Transverse colon (tissue), 4 donors: ENCODE data around the gene DIS3L2. TPM values are rescaled to one million over a fixed set of nuclear protein-coding genes. Genes with fewer than 3 reads are reported as not detected.
"Not testable (repeated sequence)": the region's sequence is repeated elsewhere in the genome, so short reads cannot be mapped to it uniquely, and the experiment has no call there.

Experiments used
- DNase-seq: peaks from one replicate; pipeline ENCODE4 v3.0.0-alpha.2; 2019
- H3K27ac ChIP-seq, 4 donors: fragments of 200-600 bp; sonication (generic); 2 replicates each; pipeline ENCODE4 v1.5.1; 2016 to 2018; ENCODE audit warnings: inconsistent platforms in 4 of 4
- H3K27me3 ChIP-seq: fragments of 200-600 bp; sonication (generic); 2 replicates; pipeline ENCODE4 v1.5.1; 2017; ENCODE audit warnings: inconsistent platforms
- H3K36me3 ChIP-seq, 4 donors: fragments of 200-600 bp; sonication (generic); 2 replicates each; pipeline ENCODE4 v1.5.1; 2017 to 2019; ENCODE audit warnings: inconsistent platforms in 4 of 4
- H3K4me1 ChIP-seq, 4 donors: fragments of 200-600 bp; sonication (generic); 2 replicates each; pipeline ENCODE4 v1.5.1; 2017 to 2020; ENCODE audit warnings: inconsistent platforms in 4 of 4
- H3K4me3 ChIP-seq, 4 donors: fragments of 200-600 bp; sonication (generic); 1 replicate in 1 of 4; 2 replicates in 3 of 4; pipeline versions ENCODE4 v1.5.1 to v1.6.1; 2017 to 2019; ENCODE audit warnings: inconsistent platforms in 4 of 4
- H3K9me3 ChIP-seq, 2 donors: fragments of 200-600 bp; sonication (generic); 2 replicates each; pipeline ENCODE4 v1.5.1; 2017 to 2019; ENCODE audit warnings: inconsistent platforms in 2 of 2
- EP300 ChIP-seq: sonication (generic); formaldehyde crosslinking; IDR thresholded peaks from one replicate; pipeline ENCODE4 v1.6.1; 2017; ENCODE audit warnings: antibody characterized with exemption, low read depth
- POLR2A ChIP-seq: fragments of 450-650 bp; IDR thresholded peaks from one replicate; pipeline ENCODE4 v1.6.1; 2016; ENCODE audit warnings: antibody characterized with exemption, mild to moderate bottlenecking, moderate library complexity
- POLR2AphosphoS5 ChIP-seq, 3 donors: sonication (generic); formaldehyde crosslinking; IDR thresholded peaks; one replicate each; pipeline ENCODE4 v1.6.1; 2016; ENCODE audit warnings: antibody characterized with exemption in 3 of 3
- WGBS, 2 donors: methylation state at CpG; one replicate each; pipeline ENCODE4 v1.1.5; 2018; ENCODE audit warnings: low coverage in 1 of 2; 5-methylcytosine and 5-hydroxymethylcytosine counted together
- in situ Hi-C, 4 donors: fragments of 200-750 bp; cut with MboI; loops; one replicate each; pipeline versions ENCODE4 v1.15.0 to v1.15.1; 2017; ENCODE audit warnings: low sequenced_read_pairs in 3 of 4, low pct_ligation_motif_present in 1 of 4, low pct_unique_long_range_greater_than_20kb in 1 of 4
- intact Hi-C: fragments of 100-400 bp; cut with DNase I; formaldehyde crosslinking; loops from one replicate; pipeline ENCODE4 v1.15.1; 2023; ENCODE audit warnings: low total_unique reads
- total RNA-seq, 4 donors: library from RNA; depleted of rRNA; stranded (reverse); fragments of >200 nt; gene quantifications; one replicate each; pipeline ENCODE4 v1.1.0, GENCODE V29; 2016
- TF ChIP-seq, protein P1 (sequence below), 5 experiments: fragments of 200-600 bp in 3 of 5; fragments of 450-650 bp in 2 of 5; sonication (generic) in 3 of 5; IDR thresholded peaks; 1 replicate in 2 of 5; 2 replicates in 3 of 5; pipeline ENCODE4 v1.5.1; 2016 to 2017; ENCODE audit warnings: antibody characterized with exemption in 5 of 5, inconsistent platforms in 3 of 5, mild to moderate bottlenecking in 2 of 5, moderate library complexity in 1 of 5

Gene DIS3L2
- total RNA-seq, 4 donors from 2014 or later, result 24.7 to 99.9 (median 51.2) TPM

DNA sequence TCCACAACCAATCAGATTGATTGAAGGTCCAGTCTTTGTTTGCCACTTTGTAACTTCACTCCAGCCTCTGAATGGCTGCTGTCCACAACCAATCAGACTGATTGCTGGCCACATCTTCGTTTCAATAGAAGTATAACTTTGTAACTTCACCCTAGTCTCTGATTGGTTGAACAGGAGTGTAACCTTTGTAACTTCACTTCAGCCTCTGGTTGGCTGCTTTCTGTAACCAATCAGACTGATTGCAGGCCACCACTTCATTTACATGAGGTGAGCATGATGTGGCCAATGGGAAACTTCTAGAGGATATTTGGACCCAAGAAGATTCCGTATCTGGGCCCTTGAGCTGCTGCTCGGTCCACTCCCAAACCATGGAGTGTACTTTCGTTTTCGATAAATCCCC is 400.1 kb downstream of the DIS3L2 start:
- DNase-seq, result no peak
- H3K9me3 ChIP-seq, result no peaks in the 10 kb centered on the region
- 94 to 100% methylated on average over 5 of the region's 5 CpGs for WGBS, 2 donors
- no peak overlapping the region for H3K27ac ChIP-seq
- intact Hi-C loops (no loop called here), in situ Hi-C loops (no loop called here)
- H3K27me3 ChIP-seq, result no peaks in the 10 kb centered on the region
- H3K4me3 ChIP-seq, result no peak overlapping the region
- no peaks in the 10 kb centered on the region for H3K36me3 ChIP-seq
- TF ChIP-seq, protein P1, sequence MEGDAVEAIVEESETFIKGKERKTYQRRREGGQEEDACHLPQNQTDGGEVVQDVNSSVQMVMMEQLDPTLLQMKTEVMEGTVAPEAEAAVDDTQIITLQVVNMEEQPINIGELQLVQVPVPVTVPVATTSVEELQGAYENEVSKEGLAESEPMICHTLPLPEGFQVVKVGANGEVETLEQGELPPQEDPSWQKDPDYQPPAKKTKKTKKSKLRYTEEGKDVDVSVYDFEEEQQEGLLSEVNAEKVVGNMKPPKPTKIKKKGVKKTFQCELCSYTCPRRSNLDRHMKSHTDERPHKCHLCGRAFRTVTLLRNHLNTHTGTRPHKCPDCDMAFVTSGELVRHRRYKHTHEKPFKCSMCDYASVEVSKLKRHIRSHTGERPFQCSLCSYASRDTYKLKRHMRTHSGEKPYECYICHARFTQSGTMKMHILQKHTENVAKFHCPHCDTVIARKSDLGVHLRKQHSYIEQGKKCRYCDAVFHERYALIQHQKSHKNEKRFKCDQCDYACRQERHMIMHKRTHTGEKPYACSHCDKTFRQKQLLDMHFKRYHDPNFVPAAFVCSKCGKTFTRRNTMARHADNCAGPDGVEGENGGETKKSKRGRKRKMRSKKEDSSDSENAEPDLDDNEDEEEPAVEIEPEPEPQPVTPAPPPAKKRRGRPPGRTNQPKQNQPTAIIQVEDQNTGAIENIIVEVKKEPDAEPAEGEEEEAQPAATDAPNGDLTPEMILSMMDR (IDR thresholded peaks at IDR 0.05), result no peak
- TF ChIP-seq POLR2A (no peak), POLR2AphosphoS5 (IDR thresholded peaks at IDR 0.05) (no peak), EP300 (no peak)
- H3K4me1 ChIP-seq, result peaks cover 0 to 4% (median 0%) of the 10 kb centered on the region in 4 donors

DNA sequence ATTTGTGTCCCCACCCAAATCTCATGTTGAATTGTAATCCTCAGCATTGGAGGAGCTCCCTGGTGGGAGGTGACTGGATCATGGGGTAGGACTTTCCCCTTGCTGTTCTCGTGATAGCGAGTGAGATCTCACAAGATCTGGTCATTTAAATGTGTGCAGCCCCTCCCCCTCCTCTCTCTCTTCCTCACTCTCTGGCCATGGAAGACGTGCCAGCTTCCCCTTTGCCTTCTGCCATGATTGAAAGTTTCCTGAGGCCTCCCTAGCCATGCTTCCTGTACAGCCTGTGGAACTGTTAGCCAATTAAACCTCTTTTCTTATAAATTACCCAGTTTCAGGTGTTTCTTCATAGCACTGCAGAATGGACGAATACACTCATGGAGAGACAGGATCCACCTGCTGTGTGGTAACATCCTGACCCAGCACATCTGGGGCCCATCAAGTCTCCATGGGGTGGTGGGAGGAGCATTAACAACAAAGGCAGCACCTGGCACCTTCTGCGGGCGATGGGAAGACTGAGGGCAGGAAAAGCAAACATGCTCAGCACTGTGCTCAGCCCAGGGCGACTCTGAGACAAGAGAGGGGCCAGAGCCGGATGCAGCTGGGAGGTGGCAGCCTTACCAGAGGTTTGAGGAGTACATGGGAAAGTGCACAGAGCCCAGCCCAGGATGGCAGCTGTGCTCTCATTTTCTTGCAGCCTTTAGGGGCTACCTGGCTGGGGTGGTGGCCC is 400.8 kb downstream of the DIS3L2 start:
- WGBS, 2 donors, result 76 to 89% methylated on average over 3 to 8 of the region's 8 CpGs
- intact Hi-C loops (no loop called here), in situ Hi-C loops (no loop called here)
- peaks cover 0 to 4% (median 0%) of the 10 kb centered on the region in 4 donors for H3K4me1 ChIP-seq
- H3K9me3 ChIP-seq, result no peaks in the 10 kb centered on the region
- no peak for TF ChIP-seq EP300
- TF ChIP-seq POLR2A, result no peak
- TF ChIP-seq, protein P1 (IDR thresholded peaks at IDR 0.05), result no peak
- TF ChIP-seq POLR2AphosphoS5 (IDR thresholded peaks at IDR 0.05), result no peak
- no peak for DNase-seq
- no peaks in the 10 kb centered on the region for H3K36me3 ChIP-seq
- no peak overlapping the region for H3K27ac ChIP-seq
- H3K4me3 ChIP-seq, result no peak overlapping the region
- no peaks in the 10 kb centered on the region for H3K27me3 ChIP-seq

DNA sequence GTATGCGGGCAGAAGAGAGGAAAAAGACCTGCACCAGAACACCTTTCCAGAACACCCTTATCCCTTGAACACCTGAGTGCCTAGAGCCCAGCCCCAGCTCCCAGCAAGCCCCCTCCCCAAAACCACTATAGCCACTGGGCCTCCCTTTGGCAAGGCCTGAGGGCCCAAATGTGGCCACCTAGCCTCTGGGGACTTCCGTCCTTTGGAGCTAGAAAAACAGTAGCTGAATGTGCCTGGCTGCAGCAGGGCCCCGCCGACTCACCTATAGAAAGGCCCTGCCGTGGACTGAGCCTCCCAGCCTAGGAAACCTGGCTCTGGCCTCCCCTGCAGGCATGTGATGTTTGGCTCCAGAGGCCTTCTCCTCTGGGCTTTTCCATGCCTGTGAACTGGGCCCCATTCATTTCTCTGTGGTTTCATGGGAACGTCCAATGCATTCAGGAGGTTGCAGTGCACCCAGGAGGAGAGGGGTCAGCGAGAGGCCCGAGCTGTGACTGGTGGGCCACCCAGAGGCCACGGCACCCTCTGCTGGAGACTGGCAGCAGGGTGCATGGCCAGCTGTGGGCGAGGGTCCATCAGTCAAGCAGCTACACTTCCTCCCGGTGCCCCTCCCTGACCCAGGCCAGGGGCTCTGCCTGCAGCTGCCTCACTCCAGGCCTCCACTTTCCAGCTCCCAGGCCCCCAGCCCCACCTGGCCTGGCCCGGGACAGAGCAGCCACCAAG is 401.7 kb downstream of the DIS3L2 start:
- H3K36me3 ChIP-seq, H3K9me3 ChIP-seq, DNase-seq, H3K27me3 ChIP-seq, H3K4me1 ChIP-seq, in situ Hi-C loops, H3K27ac ChIP-seq, intact Hi-C loops: not testable (repeated sequence)
- H3K4me3 ChIP-seq, result peak overlapping the region in 1 of 4 donors; percentile 29
- WGBS, 2 donors, result 79% methylated on average over 10 of the region's 12 CpGs; no CpG with 5 or more reads in 1 of the 2 donors

DNA sequence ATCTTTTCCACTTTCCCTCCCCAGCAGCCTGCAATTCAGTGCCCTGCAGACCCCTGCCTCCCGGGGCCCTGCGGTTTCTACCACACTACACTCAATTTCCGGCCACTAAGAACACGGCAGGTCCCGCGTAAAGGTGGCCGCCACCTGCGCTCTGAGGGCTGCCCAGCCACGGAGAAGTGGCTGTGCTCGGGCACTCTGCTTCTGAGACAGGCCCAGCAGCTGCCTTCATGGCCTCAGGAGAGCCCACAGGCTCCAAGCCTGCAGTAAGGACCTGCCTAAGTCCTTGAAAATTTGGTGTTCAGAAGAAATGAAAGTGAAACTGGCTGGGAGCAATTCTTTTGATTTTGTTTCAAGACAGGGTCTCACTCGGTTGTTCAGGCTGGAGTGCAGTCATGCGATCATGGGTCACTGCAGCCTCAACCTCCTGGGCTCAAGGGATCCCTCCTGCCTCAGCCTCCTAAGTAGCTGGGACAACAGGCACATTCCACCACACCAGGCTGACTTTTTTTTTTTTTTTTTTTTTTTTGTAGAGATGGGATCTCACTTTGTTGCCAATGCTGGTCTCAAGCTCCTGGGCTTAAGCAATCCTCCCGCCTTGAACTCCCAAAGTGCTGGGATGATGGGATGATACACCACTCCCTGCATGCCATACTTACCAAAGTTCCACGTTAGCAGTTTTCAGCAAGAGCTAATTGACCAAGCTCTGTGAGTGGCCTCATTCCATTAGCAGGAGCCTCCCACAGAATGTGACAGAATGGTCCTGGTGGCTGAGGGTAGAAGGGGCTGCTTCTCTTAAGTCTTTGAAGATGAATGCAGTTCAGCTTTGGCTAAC is 402.5 kb downstream of the DIS3L2 start:
- TF ChIP-seq EP300 (no peak), POLR2AphosphoS5 (IDR thresholded peaks at IDR 0.05) (no peak), POLR2A (no peak)
- TF ChIP-seq, protein P1 (IDR thresholded peaks at IDR 0.05), result no peak
- Histone ChIP-seq H3K4me1 (peaks cover 0 to 4% (median 0%) of the 10 kb centered on the region in 4 donors), H3K9me3 (no peaks in the 10 kb centered on the region), H3K36me3 (no peaks in the 10 kb centered on the region), H3K27ac (no peak overlapping the region), H3K27me3 (no peaks in the 10 kb centered on the region), H3K4me3 (peak overlapping the region in 1 of 4 donors; percentile 29)
- no peak for DNase-seq
- intact Hi-C loops, result no loop called here
- 40 to 72% methylated on average over 1 to 14 of the region's 14 CpGs for WGBS, 2 donors
- in situ Hi-C loops, result no loop called here

DNA sequence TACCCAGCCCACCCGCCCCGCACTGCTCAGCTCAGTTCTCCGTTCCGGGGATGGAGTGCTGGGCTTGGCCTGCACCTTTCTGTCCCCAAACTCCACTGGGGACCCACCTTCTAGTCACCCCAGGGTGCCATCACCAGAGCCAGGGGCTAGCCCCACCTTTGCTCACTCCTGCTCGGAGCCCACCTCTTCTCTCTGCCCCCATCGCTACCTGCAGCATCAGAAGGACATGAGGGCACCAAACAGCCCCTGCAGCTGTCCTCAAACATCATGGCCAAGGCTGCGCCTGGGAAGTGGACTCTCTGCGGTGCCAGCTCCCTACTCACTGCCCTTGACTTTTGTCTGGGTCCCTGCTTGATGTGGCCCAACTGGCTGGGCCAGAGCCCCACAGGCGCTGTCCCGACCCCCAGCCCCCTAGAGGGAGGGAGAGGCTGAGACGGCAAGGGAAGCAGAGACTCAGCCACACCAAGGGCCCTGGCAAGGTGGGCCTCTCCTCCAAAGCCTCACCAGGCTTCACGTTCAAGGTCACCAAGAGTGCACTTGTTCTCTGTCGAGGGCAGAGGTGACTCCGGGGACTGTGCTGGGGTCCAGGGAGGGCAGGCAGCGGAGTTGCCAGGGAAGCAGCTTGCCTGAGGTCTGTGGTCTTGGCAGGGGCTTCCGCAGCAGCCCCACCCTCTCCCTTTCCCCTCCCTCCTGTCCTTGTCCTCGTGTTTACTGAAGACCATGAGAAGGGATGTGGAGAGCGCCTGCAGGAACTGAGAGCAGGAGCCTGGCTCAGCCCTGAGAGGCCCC is 403.5 kb downstream of the DIS3L2 start:
- 81% methylated on average over 17 of the region's 18 CpGs; no CpG with 5 or more reads in 1 of the 2 donors for WGBS, 2 donors
- H3K9me3 ChIP-seq, H3K27ac ChIP-seq, H3K36me3 ChIP-seq, intact Hi-C loops, DNase-seq, in situ Hi-C loops, H3K4me1 ChIP-seq, H3K4me3 ChIP-seq, H3K27me3 ChIP-seq: not testable (repeated sequence)
